Body of pancreas (tissue), 4 donors: Measurements from ENCODE around the gene TMEM245.

Experiments used
- CTCF ChIP-seq, 7 experiments: fragments of 450-650 bp in 4 of 7; fragments of 200-600 bp in 3 of 7; sonication (generic) in 3 of 7; IDR thresholded peaks; one replicate each; pipeline ENCODE4 v1.5.1; 2016 to 2019; ENCODE audit warnings: antibody characterized with exemption in 7 of 7
- POLR2A ChIP-seq, 3 donors: fragments of 450-650 bp; IDR thresholded peaks; one replicate each; pipeline ENCODE4 v1.6.1; 2016; ENCODE audit warnings: antibody characterized with exemption in 3 of 3, mild to moderate bottlenecking in 2 of 3

- TF ChIP-seq POLR2A (IDR thresholded peaks at IDR 0.05) (no peak), CTCF (IDR thresholded peaks at IDR 0.05) (no peak)
Observed at GRCh38 chr9:109036744-109037680, 82.7 kb downstream of the TMEM245 start.
